Gastroesophageal sphincter (tissue), 4 donors: ENCODE measurements around the gene TMA7. TPM values are rescaled to one million over a fixed set of nuclear protein-coding genes. Genes with fewer than 3 reads are reported as not detected.

Experiments used
- ATAC-seq: fragments of 150-250 bp; one replicate; pipeline ENCODE4 v1.9.1; 2016; ENCODE audit warnings: mild to moderate bottlenecking, moderate library complexity
- H3K27ac ChIP-seq, 4 donors: fragments of 200-600 bp; sonication (generic) in 3 of 4; 1 replicate in 3 of 4; 2 replicates in 1 of 4; pipeline ENCODE4 v1.5.1; 2016 to 2019
- H3K27me3 ChIP-seq: fragments of 200-600 bp; sonication (generic); one replicate; pipeline ENCODE4 v1.5.1; 2019
- H3K36me3 ChIP-seq, 2 donors: fragments of 200-600 bp; sonication (generic); one replicate each; pipeline ENCODE4 v1.5.1; 2019; ENCODE audit warnings: control low read depth in 1 of 2
- H3K4me1 ChIP-seq, 3 donors: fragments of 200-600 bp; sonication (generic); 1 replicate in 2 of 3; 2 replicates in 1 of 3; pipeline ENCODE4 v1.5.1; 2016 to 2019; ENCODE audit warnings: control low read depth in 2 of 3
- H3K4me3 ChIP-seq, 2 donors: fragments of 200-600 bp; sonication (generic); one replicate each; pipeline ENCODE4 v1.5.1; 2019; ENCODE audit warnings: mild to moderate bottlenecking in 1 of 2, moderate library complexity in 1 of 2
- H3K9me3 ChIP-seq, 3 donors: fragments of 200-600 bp; sonication (generic); one replicate each; pipeline ENCODE4 v1.5.1; 2017 to 2019; ENCODE audit warnings: control low read depth in 2 of 3
- CTCF ChIP-seq, 4 experiments: fragments of 200-600 bp in 2 of 4; fragments of 450-650 bp in 2 of 4; sonication (generic) in 1 of 4; IDR thresholded peaks; one replicate each; pipeline ENCODE4 v1.5.1; 2017 to 2019; ENCODE audit warnings: antibody characterized with exemption in 4 of 4, mild to moderate bottlenecking in 2 of 4, moderate library complexity in 2 of 4
- EP300 ChIP-seq: sonication (generic); formaldehyde crosslinking; IDR thresholded peaks from one replicate; pipeline ENCODE4 v1.6.1; 2017; ENCODE audit warnings: antibody characterized with exemption, mild to moderate bottlenecking
- POLR2A ChIP-seq, 2 donors: fragments of 450-650 bp; IDR thresholded peaks; one replicate each; pipeline ENCODE4 v1.6.1; 2017; ENCODE audit warnings: antibody characterized with exemption in 2 of 2, mild to moderate bottlenecking in 2 of 2, moderate library complexity in 1 of 2
- POLR2AphosphoS5 ChIP-seq: sonication (generic); formaldehyde crosslinking; IDR thresholded peaks from one replicate; pipeline ENCODE4 v1.6.1; 2017; ENCODE audit warnings: antibody characterized with exemption
- WGBS, 2 donors: methylation state at CpG; one replicate each; pipeline ENCODE4 v1.1.5; 2018; ENCODE audit warnings: low coverage in 1 of 2; 5-methylcytosine and 5-hydroxymethylcytosine counted together
- total RNA-seq, 4 donors: library from RNA; depleted of rRNA; stranded (reverse); fragments of >200 nt; gene quantifications; one replicate each; pipeline ENCODE4 v1.1.0, GENCODE V29; 2016

TMA7 gene
- total RNA-seq, 4 donors from 2014 or later, result 200 to 329 (median 260) TPM

DNA sequence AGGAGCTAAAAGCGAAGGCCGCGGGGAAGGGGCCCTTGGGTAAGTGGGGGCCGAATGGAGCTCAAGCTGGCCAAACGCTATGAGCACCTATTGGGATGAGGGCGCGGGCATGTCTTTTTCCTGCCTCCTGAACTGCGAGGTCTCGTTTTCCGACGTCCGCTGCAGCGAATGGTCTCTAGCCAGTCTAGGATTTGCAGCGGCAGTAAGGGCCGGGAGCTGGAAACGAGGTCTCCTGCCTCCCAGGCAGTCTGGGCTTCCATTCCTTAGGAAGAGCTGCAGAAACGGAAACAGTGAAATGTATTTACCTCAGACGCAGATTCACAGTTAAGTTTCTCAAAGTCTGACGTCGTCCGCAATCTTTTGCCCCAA, 517 bp downstream of the TMA7 start:
- Histone ChIP-seq H3K4me1 (peaks cover 0 to 49% (median 15%) of the 10 kb centered on the region in 3 donors), H3K9me3 (no peaks in the 10 kb centered on the region), H3K27ac (peak overlapping the region; percentile 87 to 96 (median 92)), H3K36me3 (peaks cover 0 to 39% of the 10 kb centered on the region in 2 donors), H3K27me3 (no peaks in the 10 kb centered on the region), H3K4me3 (peak overlapping the region; percentile 83 to 89)
- WGBS, 2 donors, result 0 to 2% methylated on average over 16 to 17 of the region's 21 CpGs
- TF ChIP-seq POLR2A (IDR thresholded peaks at IDR 0.05), result no peak
- TF ChIP-seq EP300, result no peak
- no peak for TF ChIP-seq POLR2AphosphoS5
- ATAC-seq, result no peak

DNA sequence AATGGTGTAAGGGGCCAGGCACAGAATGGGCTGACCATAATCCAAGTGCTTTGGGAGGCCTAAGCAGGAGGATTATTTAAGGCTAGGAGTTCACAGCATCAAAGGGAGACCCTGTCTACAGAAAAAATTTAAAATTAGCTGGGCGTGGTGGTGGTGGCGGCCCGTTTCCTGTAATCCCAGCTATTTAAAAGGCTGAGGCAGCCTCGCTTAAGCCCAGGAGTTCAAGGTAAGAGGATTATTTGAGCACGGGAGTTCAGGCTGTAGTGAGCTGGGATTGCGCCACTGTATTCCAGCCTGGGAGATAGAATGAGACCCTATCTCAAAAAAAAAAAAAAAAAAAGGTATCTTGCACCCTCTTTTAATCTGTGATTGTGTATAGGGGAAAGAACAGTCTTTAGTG, 1.9 kb downstream of the TMA7 start:
- Histone ChIP-seq H3K4me1 (peaks cover 0 to 49% (median 22%) of the 10 kb centered on the region in 3 donors), H3K36me3 (peaks cover 0 to 39% of the 10 kb centered on the region in 2 donors), H3K27ac (peak overlapping the region in 2 of 4 donors; percentile 89 to 96), H3K9me3 (no peaks in the 10 kb centered on the region), H3K27me3 (no peaks in the 10 kb centered on the region), H3K4me3 (peak overlapping the region in 1 of 2 donors; percentile 89)
- TF ChIP-seq CTCF (IDR thresholded peaks at IDR 0.05) (no peak), EP300 (no peak), POLR2A (IDR thresholded peaks at IDR 0.05) (no peak)
- WGBS, 2 donors, result 0 to 61% methylated on average over 1 to 6 of the region's 6 CpGs
- no peak for ATAC-seq

DNA sequence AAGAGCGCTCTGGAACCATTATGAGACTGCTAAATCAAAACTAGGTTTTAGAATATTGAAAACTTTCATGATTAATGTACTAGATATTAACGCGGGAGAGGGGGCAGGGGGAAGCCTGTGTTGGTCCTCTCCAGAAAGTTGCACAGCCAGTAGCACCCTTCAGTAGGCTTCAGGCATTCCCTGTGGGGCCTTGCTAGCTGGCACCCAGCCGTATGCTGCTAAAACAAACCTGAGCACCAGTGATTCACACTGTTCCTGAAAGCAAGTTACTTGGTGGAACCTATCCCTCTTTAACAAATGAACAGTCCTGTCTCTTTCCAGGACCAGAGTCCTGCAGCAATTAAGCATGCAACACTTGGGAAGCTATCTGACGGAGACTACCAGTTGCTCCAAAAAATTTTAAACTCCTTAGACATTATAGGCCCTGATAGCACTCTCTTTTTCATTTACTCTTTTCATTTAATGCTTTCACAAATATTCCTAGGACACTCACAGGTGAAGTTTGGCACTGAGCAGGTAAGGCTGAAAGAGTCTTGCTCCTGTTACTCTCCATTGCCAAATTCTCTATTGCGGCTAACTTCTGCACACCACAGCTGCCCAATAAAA, 5.3 kb downstream of the TMA7 start:
- Histone ChIP-seq H3K9me3 (no peaks in the 10 kb centered on the region), H3K36me3 (peaks cover 0 to 39% of the 10 kb centered on the region in 2 donors), H3K4me3 (no peak overlapping the region), H3K4me1 (peaks cover 0 to 59% (median 27%) of the 10 kb centered on the region in 3 donors), H3K27me3 (no peaks in the 10 kb centered on the region), H3K27ac (peak overlapping the region in 3 of 4 donors; percentile 93 to 99 (median 98))
- TF ChIP-seq POLR2A (IDR thresholded peaks at IDR 0.05) (no peak), CTCF (IDR thresholded peaks at IDR 0.05) (no peak), EP300 (no peak), POLR2AphosphoS5 (no peak)
- 74 to 88% methylated on average over 4 to 5 of the region's 6 CpGs for WGBS, 2 donors
- no peak for ATAC-seq

DNA sequence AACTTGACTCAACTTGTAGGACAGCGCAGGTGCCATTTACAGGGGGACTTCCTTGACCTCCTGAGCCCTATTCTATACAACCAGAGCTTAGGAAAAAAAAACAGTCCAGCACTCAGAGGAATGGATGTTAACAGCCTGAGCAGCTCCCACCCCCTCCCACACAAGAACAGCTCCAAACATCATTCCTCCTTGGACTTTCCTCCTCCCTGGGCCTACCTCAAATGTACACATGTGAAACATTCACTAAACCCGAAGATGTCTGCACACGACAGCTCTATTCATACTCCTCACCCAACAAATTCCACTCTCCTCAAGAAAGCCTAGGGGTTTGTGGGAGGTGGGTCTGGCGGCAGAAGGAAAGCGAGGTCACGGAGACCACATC, 6.0 kb downstream of the TMA7 start:
- Histone ChIP-seq H3K4me1 (peaks cover 0 to 54% (median 25%) of the 10 kb centered on the region in 3 donors), H3K4me3 (peak overlapping the region; percentile 69 to 94), H3K27ac (peak overlapping the region; percentile 75 to 99 (median 96)), H3K36me3 (peaks cover 0 to 45% of the 10 kb centered on the region in 2 donors), H3K27me3 (no peaks in the 10 kb centered on the region), H3K9me3 (no peaks in the 10 kb centered on the region)
- no peak for ATAC-seq
- 0 to 25% methylated on average over 2 of the region's 6 CpGs for WGBS, 2 donors
- no peak for TF ChIP-seq POLR2AphosphoS5
- TF ChIP-seq POLR2A (IDR thresholded peaks at IDR 0.05), result no peak
- no peak for TF ChIP-seq CTCF (IDR thresholded peaks at IDR 0.05)
- no peak for TF ChIP-seq EP300

DNA sequence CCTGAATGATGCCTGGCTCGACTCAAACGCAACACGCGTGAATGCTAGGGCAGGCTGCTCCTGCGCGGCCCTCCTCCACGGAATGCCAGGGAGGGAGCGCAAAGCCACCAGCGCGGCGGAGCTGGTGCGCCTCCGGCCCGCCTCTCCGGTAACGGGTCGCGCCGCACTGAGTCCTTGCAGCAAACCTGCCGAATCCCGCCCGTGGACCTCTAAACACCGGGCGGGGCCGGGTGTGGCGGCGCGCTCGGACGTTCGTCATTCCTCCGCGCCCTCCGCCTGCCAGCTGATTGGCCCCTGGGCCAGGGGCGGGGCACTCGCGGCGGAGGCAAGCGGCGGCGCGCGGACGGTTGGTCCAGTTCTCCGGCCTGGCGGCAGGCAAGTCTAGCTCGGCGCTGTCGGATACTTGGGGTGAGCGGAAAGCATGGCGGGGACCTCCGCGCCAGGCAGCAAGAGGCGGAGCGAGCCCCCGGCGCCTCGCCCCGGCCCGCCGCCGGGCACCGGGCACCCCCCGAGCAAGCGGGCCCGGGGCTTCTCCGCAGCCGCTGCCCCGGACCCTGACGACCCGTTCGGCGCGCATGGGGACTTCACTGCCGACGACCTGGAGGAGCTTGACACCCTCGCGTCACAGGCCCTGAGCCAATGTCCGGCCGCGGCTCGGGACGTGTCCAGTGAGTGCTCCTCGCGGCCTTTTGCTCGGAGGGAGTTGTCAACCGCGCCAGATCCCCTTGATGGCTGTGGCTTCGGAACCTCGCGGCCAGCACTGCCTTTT, 6.6 kb downstream of the TMA7 start, which contains the start of gene ATRIP:
ATRIP (plus strand) TSS at position 313 of the 769 bp plus-strand sequence; CDS start at position 422, 109 bp downstream.
- peaks cover 0 to 48% (median 19%) of the 10 kb centered on the region in 3 donors for H3K4me1 ChIP-seq
- H3K27ac ChIP-seq, result peak within 1 kb of the TSS; percentile 75 to 99 (median 96)
- WGBS, 2 donors, result 0% methylated on average over 1 of the region's 91 CpGs; no CpG with 5 or more reads in 1 of the 2 donors
- H3K9me3 ChIP-seq, result no peaks in the 10 kb centered on the region
- peak within 1 kb of the TSS; percentile 69 to 94 for H3K4me3 ChIP-seq
- no peaks in the 10 kb centered on the region for H3K27me3 ChIP-seq
- peaks cover 0 to 45% of the 10 kb centered on the region in 2 donors for H3K36me3 ChIP-seq
- TF ChIP-seq CTCF (IDR thresholded peaks at IDR 0.05) (peak in 1 of 4 experiments; percentile 47), EP300 (no peak), POLR2AphosphoS5 (peak; percentile 97), POLR2A (IDR thresholded peaks at IDR 0.05) (peak; percentile 97)
- peak; percentile 99 for ATAC-seq
